SU-DHL-6 (cell line): Measurements from ENCODE around the gene CIB4.

ENCODE experiments used
- EZH2phosphoT487 ChIP-seq: fragments of 200-600 bp; sonication (generic), shearing (Covaris generic); conservative IDR thresholded peaks from 2 replicates; pipeline ENCODE4 v1.6.1; 2018; ENCODE audit warnings: mild to moderate bottlenecking, antibody characterized with exemption, low read length, moderate library complexity, mixed read lengths
- TF ChIP-seq, protein P1 (sequence below): fragments of 200-600 bp; sonication (generic); IDR thresholded peaks from one replicate; pipeline ENCODE4 v1.5.1; 2017; ENCODE audit warnings: antibody characterized with exemption, mild to moderate bottlenecking, low read length, moderate library complexity; ENCODE audit not compliant: insufficient read depth, poor library complexity, severe bottlenecking

DNA sequence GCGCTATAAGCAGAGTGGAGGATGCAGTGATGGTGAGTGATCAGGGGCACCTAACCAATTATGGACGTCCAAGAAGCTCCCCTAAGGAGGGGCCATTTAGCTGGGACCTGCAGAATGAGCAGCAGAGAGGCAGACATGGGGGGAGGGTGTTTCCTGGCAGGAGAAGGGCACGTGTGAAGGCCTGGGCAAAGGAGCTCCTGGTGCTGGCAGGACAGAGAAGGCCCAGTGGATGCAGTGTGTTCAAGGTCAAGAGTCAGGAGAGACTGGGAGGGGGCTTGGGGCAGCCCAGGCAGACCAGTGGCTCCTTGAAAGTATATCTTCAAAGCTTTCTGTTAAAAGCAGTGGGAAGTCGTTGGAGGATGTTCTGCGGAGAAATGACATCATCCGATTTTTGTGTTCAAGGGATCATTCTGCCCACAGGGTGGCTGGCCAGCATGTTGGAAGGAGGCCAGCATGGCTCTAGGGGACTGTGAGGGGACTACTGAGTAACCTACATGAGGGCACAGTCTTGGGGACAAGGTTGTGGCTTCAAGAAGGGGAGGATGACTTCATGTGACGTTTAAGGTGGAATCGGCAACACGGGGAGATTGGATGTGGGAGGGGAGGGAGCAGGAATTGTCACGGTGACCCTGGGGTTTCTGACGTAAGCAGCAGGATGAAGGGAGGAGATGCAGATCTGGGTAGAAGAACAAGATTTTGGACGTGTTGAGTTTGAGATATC, 9.0 kb upstream of the CIB4 start:
- no peak for TF ChIP-seq EZH2phosphoT487
- TF ChIP-seq, protein P1, sequence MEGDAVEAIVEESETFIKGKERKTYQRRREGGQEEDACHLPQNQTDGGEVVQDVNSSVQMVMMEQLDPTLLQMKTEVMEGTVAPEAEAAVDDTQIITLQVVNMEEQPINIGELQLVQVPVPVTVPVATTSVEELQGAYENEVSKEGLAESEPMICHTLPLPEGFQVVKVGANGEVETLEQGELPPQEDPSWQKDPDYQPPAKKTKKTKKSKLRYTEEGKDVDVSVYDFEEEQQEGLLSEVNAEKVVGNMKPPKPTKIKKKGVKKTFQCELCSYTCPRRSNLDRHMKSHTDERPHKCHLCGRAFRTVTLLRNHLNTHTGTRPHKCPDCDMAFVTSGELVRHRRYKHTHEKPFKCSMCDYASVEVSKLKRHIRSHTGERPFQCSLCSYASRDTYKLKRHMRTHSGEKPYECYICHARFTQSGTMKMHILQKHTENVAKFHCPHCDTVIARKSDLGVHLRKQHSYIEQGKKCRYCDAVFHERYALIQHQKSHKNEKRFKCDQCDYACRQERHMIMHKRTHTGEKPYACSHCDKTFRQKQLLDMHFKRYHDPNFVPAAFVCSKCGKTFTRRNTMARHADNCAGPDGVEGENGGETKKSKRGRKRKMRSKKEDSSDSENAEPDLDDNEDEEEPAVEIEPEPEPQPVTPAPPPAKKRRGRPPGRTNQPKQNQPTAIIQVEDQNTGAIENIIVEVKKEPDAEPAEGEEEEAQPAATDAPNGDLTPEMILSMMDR = no peak
